ENCODE measurements around the gene UBE2M. TPM values are rescaled to one million over a fixed set of nuclear protein-coding genes. Genes with fewer than 3 reads are reported as not detected.

The UBE2M gene
- total and polyA plus RNA-seq, 10 donors = 19.1 to 66.9 (median 40.4) TPM

GRCh38 chr19:58575183-58576041 lies 17.0 kb upstream of the UBE2M start:
- Histone ChIP-seq H3K4me3 (peak overlapping the region; percentile 76 to 96 (median 89)), H3K9me3 (no peaks in the 10 kb centered on the region), H3K4me1 (peaks cover 10 to 80% (median 46%) of the 10 kb centered on the region in 6 donors), H3K27me3 (replicated peaks in 1 of 7) (no peaks in the 10 kb centered on the region), H3K27ac (peak overlapping the region; percentile 71 to 99 (median 92)), H3K36me3 (peaks cover 0 to 13% (median 7%) of the 10 kb centered on the region in 6 donors)
- WGBS, 5 donors = 0 to 1% (median 0%) methylated on average over 51 to 66 of the region's 66 CpGs
- intact Hi-C loops (cut with DNase I; ENCODE audit: low total_unique reads) = no loop called here
- TF ChIP-seq POLR2AphosphoS5 (IDR thresholded peaks at IDR 0.05) = peak; percentile 85 to 91 (median 88)
- peak in 2 of 3 donors; percentile 21 to 25 for TF ChIP-seq POLR2A (IDR thresholded peaks at IDR 0.05)
- TF ChIP-seq, protein P1, sequence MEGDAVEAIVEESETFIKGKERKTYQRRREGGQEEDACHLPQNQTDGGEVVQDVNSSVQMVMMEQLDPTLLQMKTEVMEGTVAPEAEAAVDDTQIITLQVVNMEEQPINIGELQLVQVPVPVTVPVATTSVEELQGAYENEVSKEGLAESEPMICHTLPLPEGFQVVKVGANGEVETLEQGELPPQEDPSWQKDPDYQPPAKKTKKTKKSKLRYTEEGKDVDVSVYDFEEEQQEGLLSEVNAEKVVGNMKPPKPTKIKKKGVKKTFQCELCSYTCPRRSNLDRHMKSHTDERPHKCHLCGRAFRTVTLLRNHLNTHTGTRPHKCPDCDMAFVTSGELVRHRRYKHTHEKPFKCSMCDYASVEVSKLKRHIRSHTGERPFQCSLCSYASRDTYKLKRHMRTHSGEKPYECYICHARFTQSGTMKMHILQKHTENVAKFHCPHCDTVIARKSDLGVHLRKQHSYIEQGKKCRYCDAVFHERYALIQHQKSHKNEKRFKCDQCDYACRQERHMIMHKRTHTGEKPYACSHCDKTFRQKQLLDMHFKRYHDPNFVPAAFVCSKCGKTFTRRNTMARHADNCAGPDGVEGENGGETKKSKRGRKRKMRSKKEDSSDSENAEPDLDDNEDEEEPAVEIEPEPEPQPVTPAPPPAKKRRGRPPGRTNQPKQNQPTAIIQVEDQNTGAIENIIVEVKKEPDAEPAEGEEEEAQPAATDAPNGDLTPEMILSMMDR (IDR thresholded peaks at IDR 0.05 in 8 of 11, conservative IDR thresholded peaks at IDR 0.05 in 3 of 11) = peak in 5 of 11 experiments; percentile 6 to 19 (median 9)
- peak; percentile 97 for DNase-seq

GRCh38 chr19:58573658-58574164 lies 15.3 kb upstream of the UBE2M start:
- TF ChIP-seq, protein P1 (IDR thresholded peaks at IDR 0.05 in 8 of 11, conservative IDR thresholded peaks at IDR 0.05 in 3 of 11) = no peak
- TF ChIP-seq POLR2AphosphoS5 (IDR thresholded peaks at IDR 0.05) (no peak), POLR2A (IDR thresholded peaks at IDR 0.05) (no peak)
- Histone ChIP-seq H3K36me3 (peaks cover 0 to 30% (median 15%) of the 10 kb centered on the region in 6 donors), H3K9me3 (no peaks in the 10 kb centered on the region), H3K27ac (peak overlapping the region; percentile 94 to 99 (median 97)), H3K4me1 (peaks cover 10 to 68% (median 42%) of the 10 kb centered on the region in 6 donors), H3K4me3 (peak overlapping the region in 7 of 8 donors; percentile 37 to 87 (median 59)), H3K27me3 (replicated peaks in 1 of 7) (no peaks in the 10 kb centered on the region)
- intact Hi-C loops (cut with DNase I; ENCODE audit: low total_unique reads) = no loop called here
- WGBS, 5 donors = 1 to 3% (median 2%) methylated on average over 20 of the region's 20 CpGs
- no peak for DNase-seq

DNA sequence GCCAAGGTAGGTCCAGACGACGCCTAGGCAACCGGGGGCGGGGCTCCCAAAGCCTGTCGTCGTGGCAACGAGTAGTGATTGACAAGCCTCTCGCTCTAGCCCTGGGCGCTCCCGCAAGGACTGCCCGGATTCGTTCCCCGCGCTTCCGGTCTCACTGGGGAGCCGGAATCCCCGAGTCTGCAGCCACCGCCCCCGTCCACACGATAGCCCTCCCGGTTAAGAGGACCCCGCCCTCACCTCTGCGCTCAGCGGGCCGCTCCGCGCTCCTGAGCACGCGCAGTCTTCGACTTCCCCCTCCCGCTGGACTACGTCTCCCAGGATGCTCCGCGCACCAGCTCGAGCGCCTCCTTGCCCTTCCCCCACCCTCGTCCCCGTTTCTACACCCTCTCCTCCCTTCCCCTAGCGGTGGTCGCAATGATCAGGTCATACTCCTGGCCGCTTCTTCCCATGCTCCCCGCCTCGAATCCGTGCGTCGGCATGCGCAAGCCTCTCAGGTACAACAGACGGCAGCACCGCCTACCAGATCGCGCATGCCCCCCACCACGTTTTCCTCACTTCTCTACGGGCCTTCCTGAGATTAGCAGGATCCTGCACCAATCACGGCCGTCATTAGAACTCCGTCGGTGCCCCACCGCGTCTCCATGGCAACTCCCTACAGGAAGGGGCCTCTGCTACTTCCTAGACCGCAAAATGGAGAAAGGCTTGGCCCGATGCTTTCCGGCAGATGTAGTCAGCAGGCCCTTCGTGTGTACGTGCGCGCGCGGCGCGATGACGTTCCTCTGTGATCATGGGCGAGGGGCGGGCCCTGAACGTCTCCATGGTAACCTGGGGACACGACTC lies 14.6 kb upstream of the UBE2M start, which contains the start of gene MZF1:
Gene MZF1, minus strand, starts transcription at position 518 of the 840 bp plus-strand sequence. CDS start 1,946 bp downstream, outside the sequence.
- H3K27me3 ChIP-seq (replicated peaks in 1 of 7) = no peaks in the 10 kb centered on the region
- peak within 1 kb of the TSS; percentile 37 to 87 (median 58) for H3K4me3 ChIP-seq
- WGBS, 5 donors = 0 to 1% (median 0%) methylated on average over 53 to 75 of the region's 75 CpGs
- peaks cover 10 to 63% (median 38%) of the 10 kb centered on the region in 6 donors for H3K4me1 ChIP-seq
- H3K36me3 ChIP-seq = peaks cover 0 to 33% (median 16%) of the 10 kb centered on the region in 6 donors
- no peaks in the 10 kb centered on the region for H3K9me3 ChIP-seq
- peak within 1 kb of the TSS; percentile 94 to 99 (median 97) for H3K27ac ChIP-seq
- TF ChIP-seq POLR2AphosphoS5 (IDR thresholded peaks at IDR 0.05) (peak; percentile 85 to 89 (median 87)), POLR2A (IDR thresholded peaks at IDR 0.05) (peak in 2 of 3 donors; percentile 12 to 67)
- TF ChIP-seq, protein P1 (IDR thresholded peaks at IDR 0.05 in 8 of 11, conservative IDR thresholded peaks at IDR 0.05 in 3 of 11) = peak in 5 of 11 experiments; percentile 35 to 74 (median 45)
- intact Hi-C loops (cut with DNase I; ENCODE audit: low total_unique reads) = no loop called here
- DNase-seq = peak; percentile 100
